DND-41 (cell line): ENCODE results near the gene CCT4.

Experiments
- ATAC-seq: fragments of 200-7000 bp; cut with Tn5 transposase; 3 replicates; pipeline ENCODE4 v1.9.1; 2021; ENCODE audit warnings: low read depth; ENCODE audit not compliant: insufficient read depth
- DNase-seq: peaks from one replicate; pipeline ENCODE4 v3.0.0-alpha.2; 2020
- H2AFZ ChIP-seq: 2 replicates; pipeline ENCODE4 v1.6.0; 2012; ENCODE audit warnings: low read depth, low read length
- H3K27ac ChIP-seq: 2 replicates; pipeline ENCODE4 v1.5.1; 2012; ENCODE audit warnings: low read length, inconsistent platforms
- H3K27me3 ChIP-seq: fragments of 200-600 bp; sonication (generic); 2 replicates; pipeline ENCODE4 v1.6.0; 2012; ENCODE audit warnings: low read length, mild to moderate bottlenecking, inconsistent platforms; ENCODE audit not compliant: insufficient read depth, poor library complexity
- H3K36me3 ChIP-seq: 2 replicates; pipeline ENCODE4 v1.5.1; 2012; ENCODE audit warnings: low read length, inconsistent platforms; ENCODE audit not compliant: insufficient read depth
- H3K4me1 ChIP-seq: 2 replicates; pipeline ENCODE4 v1.5.1; 2012; ENCODE audit warnings: mild to moderate bottlenecking, low read length; ENCODE audit not compliant: insufficient read depth
- H3K4me2 ChIP-seq: 2 replicates; pipeline ENCODE4 v1.6.0; 2012; ENCODE audit warnings: mild to moderate bottlenecking, moderate library complexity, low read length, inconsistent platforms; ENCODE audit not compliant: insufficient read depth
- H3K4me3 ChIP-seq, 2 experiments: fragments of 200-600 bp in 1 of 2; shearing (Covaris generic) in 1 of 2; 2 replicates each; pipeline ENCODE4 v1.5.1; 2012 to 2016; ENCODE audit warnings: inconsistent platforms in 2 of 2, low read length in 2 of 2, mild to moderate bottlenecking in 2 of 2, low read depth in 1 of 2, moderate library complexity in 1 of 2
- H3K79me2 ChIP-seq: 2 replicates; pipeline ENCODE4 v1.6.0; 2012; ENCODE audit warnings: low read length, inconsistent platforms; ENCODE audit not compliant: insufficient read depth
- H3K9ac ChIP-seq: 2 replicates; pipeline ENCODE4 v1.6.0; 2012; ENCODE audit warnings: low read depth, mild to moderate bottlenecking, inconsistent platforms, low read length, moderate library complexity
- H3K9me3 ChIP-seq: 2 replicates; pipeline ENCODE4 v1.5.1; 2012; ENCODE audit warnings: low read length, moderate library complexity, mild to moderate bottlenecking, inconsistent platforms; ENCODE audit not compliant: insufficient read depth, severe bottlenecking
- H4K20me1 ChIP-seq: 2 replicates; pipeline ENCODE4 v1.6.0; 2012; ENCODE audit warnings: low read length; ENCODE audit not compliant: insufficient read depth
- EZH2 ChIP-seq: IDR thresholded peaks from 3 replicates; pipeline ENCODE4 v1.6.1; 2012; ENCODE audit warnings: borderline replicate concordance, low read depth, mild to moderate bottlenecking, moderate library complexity, low read length, inconsistent platforms; ENCODE audit not compliant: severe bottlenecking
- TF ChIP-seq, protein P1 (sequence below): IDR thresholded peaks from 2 replicates; pipeline ENCODE4 v1.5.1; 2012; ENCODE audit warnings: borderline replicate concordance, low read length, moderate library complexity, mild to moderate bottlenecking; ENCODE audit not compliant: poor library complexity, severe bottlenecking; ENCODE audit errors: extremely low read depth

CCT4 gene

DNA sequence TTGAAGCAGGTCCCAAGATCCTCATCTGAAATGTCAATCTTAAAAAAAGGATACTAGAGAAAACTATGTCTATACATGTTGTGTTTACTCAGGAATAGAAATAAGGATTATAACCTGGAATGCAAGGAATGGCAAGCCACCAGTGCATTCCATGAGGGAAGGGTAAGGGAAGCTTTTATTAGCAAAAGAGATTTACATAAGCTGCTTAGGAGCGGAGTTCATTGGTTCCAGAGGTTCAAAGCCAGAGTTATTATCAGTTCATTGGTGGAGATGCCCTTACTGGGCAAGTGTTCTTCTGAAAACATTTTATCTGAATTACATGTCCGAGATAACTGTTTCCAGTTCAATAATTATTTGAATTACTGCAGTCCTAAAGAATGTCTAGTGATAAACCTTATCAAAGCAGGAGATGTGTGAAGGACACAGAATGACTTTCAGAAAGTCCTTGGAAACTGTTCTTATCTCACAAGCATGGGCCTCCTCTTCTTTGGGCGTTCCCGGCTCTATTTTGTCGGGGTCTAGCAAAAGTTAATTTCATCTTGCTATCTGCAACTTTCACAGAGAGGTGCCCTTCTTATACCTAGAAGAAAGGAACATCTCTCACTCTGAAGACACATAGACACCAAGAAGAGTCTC is 40.5 kb upstream of the CCT4 start:
- Histone ChIP-seq H3K79me2 (no peaks in the 10 kb centered on the region), H3K27me3 (no peaks in the 10 kb centered on the region), H3K27ac (no peak overlapping the region), H2AFZ (no peak overlapping the region), H3K4me1 (no peaks in the 10 kb centered on the region), H3K4me3 (no peak overlapping the region), H3K4me2 (no peak overlapping the region), H3K36me3 (no peaks in the 10 kb centered on the region), H3K9me3 (no peaks in the 10 kb centered on the region), H3K9ac (no peak overlapping the region), H4K20me1 (no peaks in the 10 kb centered on the region)
- TF ChIP-seq, protein P1, sequence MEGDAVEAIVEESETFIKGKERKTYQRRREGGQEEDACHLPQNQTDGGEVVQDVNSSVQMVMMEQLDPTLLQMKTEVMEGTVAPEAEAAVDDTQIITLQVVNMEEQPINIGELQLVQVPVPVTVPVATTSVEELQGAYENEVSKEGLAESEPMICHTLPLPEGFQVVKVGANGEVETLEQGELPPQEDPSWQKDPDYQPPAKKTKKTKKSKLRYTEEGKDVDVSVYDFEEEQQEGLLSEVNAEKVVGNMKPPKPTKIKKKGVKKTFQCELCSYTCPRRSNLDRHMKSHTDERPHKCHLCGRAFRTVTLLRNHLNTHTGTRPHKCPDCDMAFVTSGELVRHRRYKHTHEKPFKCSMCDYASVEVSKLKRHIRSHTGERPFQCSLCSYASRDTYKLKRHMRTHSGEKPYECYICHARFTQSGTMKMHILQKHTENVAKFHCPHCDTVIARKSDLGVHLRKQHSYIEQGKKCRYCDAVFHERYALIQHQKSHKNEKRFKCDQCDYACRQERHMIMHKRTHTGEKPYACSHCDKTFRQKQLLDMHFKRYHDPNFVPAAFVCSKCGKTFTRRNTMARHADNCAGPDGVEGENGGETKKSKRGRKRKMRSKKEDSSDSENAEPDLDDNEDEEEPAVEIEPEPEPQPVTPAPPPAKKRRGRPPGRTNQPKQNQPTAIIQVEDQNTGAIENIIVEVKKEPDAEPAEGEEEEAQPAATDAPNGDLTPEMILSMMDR, result no peak
- TF ChIP-seq EZH2, result no peak
- DNase-seq (no peak), ATAC-seq (no peak)

GRCh38 chr2:61926531-61927477 is 38.3 kb upstream of the CCT4 start:
- DNase-seq, result no peak
- TF ChIP-seq, protein P1, result no peak
- no peak for TF ChIP-seq EZH2

GRCh38 chr2:61924895-61925663 is 36.6 kb upstream of the CCT4 start:
- no peak overlapping the region for H2AFZ ChIP-seq
- H3K9me3 ChIP-seq, result no peaks in the 10 kb centered on the region
- H3K4me3 ChIP-seq, result no peak overlapping the region
- H3K36me3 ChIP-seq, result no peaks in the 10 kb centered on the region
- H3K79me2 ChIP-seq, result no peaks in the 10 kb centered on the region
- no peak for DNase-seq
- no peaks in the 10 kb centered on the region for H3K4me1 ChIP-seq
- H4K20me1 ChIP-seq, result no peaks in the 10 kb centered on the region
- H3K4me2 ChIP-seq, result no peak overlapping the region
- TF ChIP-seq, protein P1, result no peak
- no peak for TF ChIP-seq EZH2
- no peak overlapping the region for H3K27ac ChIP-seq
- no peaks in the 10 kb centered on the region for H3K27me3 ChIP-seq
- H3K9ac ChIP-seq, result no peak overlapping the region
- ATAC-seq, result no peak

More at GRCh38 chr2:61926531-61927477, 38.3 kb upstream of the CCT4 start:
- Histone ChIP-seq H3K27ac (no peak overlapping the region), H3K27me3 (no peaks in the 10 kb centered on the region), H4K20me1 (no peaks in the 10 kb centered on the region), H3K4me3 (no peak overlapping the region), H3K4me1 (no peaks in the 10 kb centered on the region), H3K9ac (no peak overlapping the region), H3K79me2 (no peaks in the 10 kb centered on the region), H2AFZ (no peak overlapping the region), H3K4me2 (no peak overlapping the region), H3K36me3 (no peaks in the 10 kb centered on the region), H3K9me3 (no peaks in the 10 kb centered on the region)
- no peak for ATAC-seq
